Testis (tissue), 2 donors: ENCODE data around the gene GMDS.

Experiments
- POLR2A ChIP-seq: fragments of 450-650 bp; IDR thresholded peaks from one replicate; pipeline ENCODE4 v1.6.1; 2017; ENCODE audit warnings: antibody characterized with exemption, mild to moderate bottlenecking, moderate library complexity
- TF ChIP-seq, protein P1 (sequence below), 3 experiments: fragments of 450-650 bp in 2 of 3; fragments of 200-600 bp in 1 of 3; sonication (generic) in 1 of 3; IDR thresholded peaks; one replicate each; pipeline ENCODE4 v1.5.1; 2016 to 2019; ENCODE audit warnings: antibody characterized with exemption in 3 of 3, mild to moderate bottlenecking in 2 of 3, moderate library complexity in 1 of 3

DNA sequence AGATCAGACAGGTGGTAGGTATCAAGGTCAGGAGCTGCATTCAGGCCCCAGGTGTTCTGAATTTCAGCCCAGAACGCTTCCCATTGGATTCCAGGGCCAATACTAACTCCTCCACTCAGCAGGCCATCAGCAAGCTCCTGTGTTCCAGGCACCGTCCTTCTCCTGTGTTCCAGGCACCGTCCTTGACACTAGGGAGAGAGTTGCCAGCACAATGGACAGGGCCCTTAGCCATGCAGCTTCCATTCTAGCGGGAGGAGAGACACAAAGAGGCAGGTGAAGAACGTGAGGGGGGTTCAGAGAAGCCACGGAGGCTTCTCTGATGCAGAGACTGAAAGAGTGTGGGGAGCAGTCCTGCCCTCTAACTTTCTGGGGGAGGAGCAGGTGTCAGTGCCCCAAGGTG, 558.0 kb downstream of the GMDS start:
- TF ChIP-seq, protein P1, sequence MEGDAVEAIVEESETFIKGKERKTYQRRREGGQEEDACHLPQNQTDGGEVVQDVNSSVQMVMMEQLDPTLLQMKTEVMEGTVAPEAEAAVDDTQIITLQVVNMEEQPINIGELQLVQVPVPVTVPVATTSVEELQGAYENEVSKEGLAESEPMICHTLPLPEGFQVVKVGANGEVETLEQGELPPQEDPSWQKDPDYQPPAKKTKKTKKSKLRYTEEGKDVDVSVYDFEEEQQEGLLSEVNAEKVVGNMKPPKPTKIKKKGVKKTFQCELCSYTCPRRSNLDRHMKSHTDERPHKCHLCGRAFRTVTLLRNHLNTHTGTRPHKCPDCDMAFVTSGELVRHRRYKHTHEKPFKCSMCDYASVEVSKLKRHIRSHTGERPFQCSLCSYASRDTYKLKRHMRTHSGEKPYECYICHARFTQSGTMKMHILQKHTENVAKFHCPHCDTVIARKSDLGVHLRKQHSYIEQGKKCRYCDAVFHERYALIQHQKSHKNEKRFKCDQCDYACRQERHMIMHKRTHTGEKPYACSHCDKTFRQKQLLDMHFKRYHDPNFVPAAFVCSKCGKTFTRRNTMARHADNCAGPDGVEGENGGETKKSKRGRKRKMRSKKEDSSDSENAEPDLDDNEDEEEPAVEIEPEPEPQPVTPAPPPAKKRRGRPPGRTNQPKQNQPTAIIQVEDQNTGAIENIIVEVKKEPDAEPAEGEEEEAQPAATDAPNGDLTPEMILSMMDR (IDR thresholded peaks at IDR 0.05) = no peak
- TF ChIP-seq POLR2A = no peak
